LNCAP (cell line): ENCODE results near the gene TIFAB.

Experiments
- CTCF ChIP-seq: fragments of 450-650 bp; IDR thresholded peaks from 2 replicates; pipeline ENCODE4 v1.5.1; 2017; ENCODE audit warnings: mild to moderate bottlenecking

Gene TIFAB

DNA sequence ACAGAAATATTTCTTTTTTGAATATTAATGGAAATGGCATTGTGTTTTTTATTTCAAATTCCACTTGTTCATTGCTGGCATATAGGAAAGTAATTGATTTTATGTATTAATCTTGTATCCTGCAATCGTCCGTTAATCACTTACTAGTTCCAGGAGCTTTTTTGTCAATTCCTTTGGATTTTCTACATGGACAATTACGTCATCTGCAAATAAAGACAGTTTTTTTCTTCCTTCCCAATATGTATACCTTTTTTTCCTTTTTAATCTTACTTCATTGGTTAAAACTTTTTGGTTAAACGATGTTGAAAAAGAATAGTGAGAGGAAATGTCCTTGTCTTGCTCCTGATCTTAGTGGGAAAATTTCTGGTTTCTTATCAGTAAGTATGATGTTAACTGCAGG is 1.5 kb upstream of the TIFAB start:
- TF ChIP-seq CTCF = no peak

DNA sequence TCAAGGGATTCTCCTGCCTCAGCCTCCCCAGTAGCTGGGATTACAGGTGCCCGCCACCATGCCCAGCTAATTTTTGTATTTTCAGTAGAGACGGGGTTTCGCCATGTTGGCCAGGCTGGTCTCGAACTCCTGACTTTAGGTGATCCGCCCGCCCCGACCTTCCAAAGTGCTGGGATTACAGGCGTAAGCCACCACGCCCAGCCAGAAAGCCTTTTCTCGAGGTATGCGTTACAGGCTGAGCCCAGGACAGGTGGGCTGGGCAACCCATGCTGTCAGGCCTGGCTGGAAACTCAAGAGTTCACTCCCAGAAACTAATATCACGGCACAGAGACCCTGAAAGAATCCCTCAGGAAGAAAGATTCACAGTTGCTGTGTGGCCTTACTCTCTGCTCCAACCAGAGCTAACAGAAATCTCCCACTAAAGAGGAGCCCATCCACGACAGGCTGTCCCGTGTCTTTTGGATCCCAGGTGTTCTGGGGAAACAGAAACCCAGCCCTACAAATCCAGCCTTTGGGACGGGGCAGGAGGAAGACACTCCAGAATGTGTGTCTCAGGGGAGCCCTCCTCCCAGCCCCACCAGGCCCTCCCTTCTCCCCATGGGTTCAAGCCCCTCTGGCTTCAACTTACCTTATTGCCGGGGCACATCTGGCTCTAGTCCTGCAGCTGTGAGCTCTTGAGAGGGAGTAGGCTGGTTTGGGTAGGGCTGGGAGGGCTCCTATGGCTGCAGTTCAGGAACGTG is 400 bp downstream of the TIFAB start:
- TF ChIP-seq CTCF = no peak

GRCh38 chr5:135450952-135451351 is 1.2 kb downstream of the TIFAB start:
- TF ChIP-seq CTCF = no peak

DNA sequence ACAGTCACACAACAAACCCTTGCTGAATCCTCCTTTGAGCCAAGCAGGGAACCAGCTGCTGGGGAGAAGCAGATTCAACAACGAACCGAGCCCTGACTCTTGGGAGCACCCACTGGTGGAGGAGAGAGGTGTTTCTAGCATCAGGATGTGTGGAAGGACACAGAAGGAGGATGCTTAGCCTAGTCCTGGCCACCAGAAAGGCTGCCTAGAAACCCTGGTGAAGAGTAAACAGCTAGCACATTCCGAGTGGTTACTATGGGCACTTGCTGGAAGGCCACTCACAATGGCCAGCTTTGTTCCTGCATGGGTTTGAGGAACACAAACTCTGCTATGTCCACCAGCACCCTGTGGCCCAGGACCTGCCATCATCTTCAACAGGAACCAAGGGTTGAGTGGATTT is 1.8 kb downstream of the TIFAB start:
- TF ChIP-seq CTCF = no peak

- TF ChIP-seq CTCF = no peak
These were observed 2.5 kb downstream of the TIFAB start for GRCh38 chr5:135449644-135450043.

GRCh38 chr5:135448791-135449507 is 3.2 kb downstream of the TIFAB start:
- no peak for TF ChIP-seq CTCF

- TF ChIP-seq CTCF = no peak
These were observed 3.9 kb downstream of the TIFAB start for GRCh38 chr5:135448071-135448739.
